GM23338 (cell line): Measurements from ENCODE around the gene PSMC4. TPM values are rescaled to one million over a fixed set of nuclear protein-coding genes. Genes with fewer than 3 reads are reported as not detected.

Experiments
- ATAC-seq: fragments of 200-7000 bp; cut with Tn5 transposase; 3 replicates; pipeline ENCODE4 v1.9.1; 2020
- DNase-seq: peaks from one replicate; pipeline ENCODE4 v3.0.0-alpha.2; 2015; ENCODE audit warnings: low spot score
- H2AFZ ChIP-seq: fragments of 200-600 bp; sonication (generic); 2 replicates; pipeline ENCODE4 v1.8.0; 2016; ENCODE audit warnings: antibody characterized with exemption, mild to moderate bottlenecking, moderate library complexity
- H3F3A ChIP-seq: fragments of 200-600 bp; sonication (generic); replicated peaks from 2 replicates; pipeline ENCODE4 v1.8.0; 2017; ENCODE audit warnings: antibody characterized with exemption, mixed run types, low read depth
- H3K27ac ChIP-seq: fragments of 200-600 bp; sonication (generic); 2 replicates; pipeline ENCODE4 v1.6.1; 2016; ENCODE audit warnings: low read depth
- H3K27me3 ChIP-seq: fragments of 200-600 bp; sonication (generic); 2 replicates; pipeline ENCODE4 v1.8.0; 2016; ENCODE audit warnings: mild to moderate bottlenecking, mixed run types, moderate library complexity; ENCODE audit not compliant: insufficient read depth
- H3K36me3 ChIP-seq: fragments of 200-600 bp; sonication (generic); 2 replicates; pipeline ENCODE4 v1.8.0; 2016; ENCODE audit warnings: mild to moderate bottlenecking; ENCODE audit not compliant: insufficient read depth
- H3K4me1 ChIP-seq: fragments of 200-600 bp; sonication (generic); 2 replicates; pipeline ENCODE4 v1.8.0; 2016; ENCODE audit warnings: mild to moderate bottlenecking, moderate library complexity; ENCODE audit not compliant: insufficient read depth
- H3K4me2 ChIP-seq: fragments of 200-600 bp; sonication (generic); 2 replicates; pipeline ENCODE4 v1.7.1; 2017; ENCODE audit warnings: mixed run types
- H3K4me3 ChIP-seq: fragments of 200-600 bp; sonication (generic); 2 replicates; pipeline ENCODE4 v1.6.1; 2016; ENCODE audit warnings: mixed run types
- H3K79me2 ChIP-seq: fragments of 200-600 bp; sonication (generic); replicated peaks from 2 replicates; pipeline ENCODE4 v1.8.0; 2017; ENCODE audit warnings: mild to moderate bottlenecking; ENCODE audit not compliant: insufficient read depth
- H3K9me2 ChIP-seq: fragments of 200-600 bp; sonication (generic); 2 replicates; pipeline ENCODE4 v1.8.0; 2017; ENCODE audit not compliant: insufficient read depth
- H4K20me1 ChIP-seq: fragments of 200-600 bp; sonication (generic); replicated peaks from 2 replicates; pipeline ENCODE4 v1.8.0; 2017; ENCODE audit warnings: mild to moderate bottlenecking; ENCODE audit not compliant: insufficient read depth
- H3K27ac Mint-ChIP-seq: 2 replicates; pipeline ENCODE4 v1.8.0; 2020; ENCODE audit warnings: inconsistent platforms, mild to moderate bottlenecking, moderate library complexity, mixed read lengths
- H3K27me3 Mint-ChIP-seq: 3 replicates; pipeline ENCODE4 v1.8.0; 2022; ENCODE audit warnings: low read depth, mild to moderate bottlenecking, moderate library complexity, mixed read lengths, inconsistent platforms; ENCODE audit not compliant: insufficient read depth, poor library complexity
- H3K36me3 Mint-ChIP-seq: 3 replicates; pipeline ENCODE4 v1.8.0; 2021; ENCODE audit warnings: low read depth, mild to moderate bottlenecking, inconsistent platforms, moderate library complexity, mixed read lengths
- H3K4me1 Mint-ChIP-seq: 3 replicates; pipeline ENCODE4 v1.8.0; 2020; ENCODE audit warnings: mild to moderate bottlenecking, inconsistent platforms, mixed read lengths
- H3K4me3 Mint-ChIP-seq: 3 replicates; pipeline ENCODE4 v1.8.0; 2021; ENCODE audit warnings: moderate library complexity, mild to moderate bottlenecking, inconsistent platforms, mixed read lengths
- H3K9me3 Mint-ChIP-seq: 3 replicates; pipeline ENCODE4 v1.8.0; 2020; ENCODE audit warnings: moderate library complexity, mild to moderate bottlenecking, inconsistent platforms, mixed read lengths
- CREB1 ChIP-seq: fragments of 250-450 bp; sonication (Bioruptor Pico); IDR thresholded peaks from 2 replicates; pipeline ENCODE4 v1.5.0; 2020; ENCODE audit warnings: low read depth, mild to moderate bottlenecking, moderate library complexity
- CTCF ChIP-seq, 2 experiments: fragments of 200-600 bp in 1 of 2; sonication (generic) in 1 of 2; conservative IDR thresholded peaks; 2 replicates each; pipeline versions ENCODE4 v1.5.1 to v1.6.1; 2016 to 2017; ENCODE audit warnings: antibody characterized with exemption in 2 of 2, low read depth in 2 of 2, mild to moderate bottlenecking in 2 of 2, moderate library complexity in 1 of 2
- ETS1 ChIP-seq: IDR thresholded peaks from 2 replicates; pipeline ENCODE4 v1.6.1; 2016; ENCODE audit warnings: antibody characterized with exemption
- EZH2 ChIP-seq: fragments of 200-600 bp; sonication (generic); IDR thresholded peaks from one replicate; pipeline ENCODE4 v1.8.0; 2017; ENCODE audit warnings: antibody characterized with exemption, mild to moderate bottlenecking, low read depth; ENCODE audit not compliant: unreplicated experiment
- EZH2phosphoT487 ChIP-seq: fragments of 200-600 bp; sonication (generic); IDR thresholded peaks from one replicate; pipeline ENCODE4 v1.8.1; 2018; ENCODE audit warnings: antibody characterized with exemption; ENCODE audit not compliant: unreplicated experiment
- JUNB ChIP-seq: IDR thresholded peaks from one replicate; pipeline ENCODE4 v1.6.1; 2016; ENCODE audit warnings: antibody characterized with exemption; ENCODE audit not compliant: unreplicated experiment
- NANOG ChIP-seq: IDR thresholded peaks from 2 replicates; pipeline ENCODE4 v1.6.1; 2016; ENCODE audit warnings: antibody characterized with exemption, borderline replicate concordance
- POLR2AphosphoS5 ChIP-seq: IDR thresholded peaks from 2 replicates; pipeline ENCODE4 v1.6.1; 2016; ENCODE audit warnings: antibody characterized with exemption, low read depth
- REST ChIP-seq: IDR thresholded peaks from one replicate; pipeline ENCODE4 v1.6.1; 2018; ENCODE audit warnings: antibody characterized with exemption; ENCODE audit not compliant: unreplicated experiment
- STAT1 ChIP-seq: IDR thresholded peaks from one replicate; pipeline ENCODE4 v1.6.1; 2016; ENCODE audit warnings: antibody characterized with exemption; ENCODE audit not compliant: unreplicated experiment
- ZNF114 ChIP-seq: fragments of 250-450 bp; sonication (Bioruptor Pico); IDR thresholded peaks from 2 replicates; pipeline ENCODE4 v1.5.0; 2020; ENCODE audit warnings: mild to moderate bottlenecking, moderate library complexity
- ZNF331 ChIP-seq: fragments of 250-450 bp; sonication (Bioruptor Pico); IDR thresholded peaks from 2 replicates; pipeline ENCODE4 v1.5.0; 2020; ENCODE audit warnings: low read depth, mild to moderate bottlenecking, moderate library complexity
- ZNF462 ChIP-seq: fragments of 250-450 bp; sonication (Bioruptor Pico); IDR thresholded peaks from 2 replicates; pipeline ENCODE4 v1.5.0; 2020; ENCODE audit warnings: mild to moderate bottlenecking, moderate library complexity
- polyA plus RNA-seq: library from polyadenylated mRNA; unstranded; fragments of >200 nt; fragmentation: Nextera tagmentation; extraction: Ambion mirVana; gene quantifications from 2 replicates; pipeline ENCODE4 v1.2.1, GENCODE V29; 2016
- total RNA-seq: library from RNA; depleted of rRNA; stranded (reverse); fragments of >200 nt; shearing (Covaris generic); gene quantifications from 2 replicates; pipeline ENCODE4 v1.2.3, GENCODE V29; 2014

Gene PSMC4
- total and polyA plus RNA-seq, 2 experiments from 2014 or later: 135 to 147 TPM

GRCh38 chr19:39942366-39942730 is 28.6 kb upstream of the PSMC4 start:
- H3K27ac Mint-ChIP-seq: no peak overlapping the region
- H3K4me3 ChIP-seq: no peak overlapping the region

More at GRCh38 chr19:39942366-39942730, 28.6 kb upstream of the PSMC4 start:
- H3K27me3 Mint-ChIP-seq: peaks cover 2% of the 10 kb centered on the region
- Histone ChIP-seq H3K9me2 (no peaks in the 10 kb centered on the region), H4K20me1 (no peaks in the 10 kb centered on the region), H2AFZ (no peak overlapping the region), H3K4me2 (no peak overlapping the region), H3F3A (no peaks in the 10 kb centered on the region), H3K27ac (no peak overlapping the region), H3K36me3 (no peaks in the 10 kb centered on the region), H3K4me1 (no peaks in the 10 kb centered on the region), H3K27me3 (no peaks in the 10 kb centered on the region), H3K79me2 (no peaks in the 10 kb centered on the region)
- ATAC-seq: no peak
- peaks cover 14% of the 10 kb centered on the region for H3K4me1 Mint-ChIP-seq
- no peak for DNase-seq
- H3K9me3 Mint-ChIP-seq: no peaks in the 10 kb centered on the region; the same call in 2 of the 3 replicates
- no peak overlapping the region for H3K4me3 Mint-ChIP-seq
- no peak for TF ChIP-seq CREB1 (CRISPR knock-in tag)
- TF ChIP-seq ZNF114 (CRISPR knock-in tag): no peak
- no peak for TF ChIP-seq NANOG
- no peak for TF ChIP-seq STAT1
- no peak for TF ChIP-seq JUNB
- TF ChIP-seq REST: no peak
- TF ChIP-seq ETS1: no peak
- TF ChIP-seq CTCF (conservative IDR thresholded peaks at IDR 0.05; ENCODE audit: low read depth in 2 of 2): no peak
- TF ChIP-seq EZH2phosphoT487: no peak
- TF ChIP-seq EZH2: no peak
- no peak for TF ChIP-seq ZNF331 (CRISPR knock-in tag)
- TF ChIP-seq ZNF462 (CRISPR knock-in tag): no peak
- no peak for TF ChIP-seq POLR2AphosphoS5
- no peaks in the 10 kb centered on the region for H3K36me3 Mint-ChIP-seq
